Activated T-cell treated with anti-CD3 and anti-CD28 coated beads, Interleukin-2, amount 50 U/mL, for 4 hours (primary cell): ENCODE measurements around the gene TIAM2. TPM values are rescaled to one million over a fixed set of nuclear protein-coding genes. Genes with fewer than 3 reads are reported as not detected.

Experiments used
- ATAC-seq, 2 donors: fragments of 200-7000 bp; cut with Tn5 transposase; one replicate each; pipeline ENCODE4 v1.10.0; 2021
- DNase-seq: peaks from one replicate; pipeline ENCODE4 v3.0.0-alpha.2; 2020
- H3K27me3 Mint-ChIP-seq: one replicate; pipeline ENCODE4 v1.8.0; 2021; ENCODE audit warnings: low read depth, mixed read lengths
- H3K36me3 Mint-ChIP-seq: one replicate; pipeline ENCODE4 v1.8.0; 2022; ENCODE audit warnings: mixed read lengths; ENCODE audit not compliant: insufficient read depth
- H3K4me1 Mint-ChIP-seq: one replicate; pipeline ENCODE4 v1.8.0; 2021; ENCODE audit warnings: low read depth, mixed read lengths
- H3K4me3 Mint-ChIP-seq: one replicate; pipeline ENCODE4 v1.8.0; 2021; ENCODE audit warnings: mild to moderate bottlenecking, moderate library complexity, mixed read lengths
- H3K9me3 Mint-ChIP-seq: one replicate; pipeline ENCODE4 v1.8.0; 2021; ENCODE audit warnings: mixed read lengths
- total RNA-seq, 3 donors: library from RNA; stranded (reverse); gene quantifications; one replicate each; pipeline ENCODE4 v1.2.1, GENCODE V29; 2021

The TIAM2 gene
- total RNA-seq, 3 donors from 2014 or later, result 11.0 to 18.5 (median 12.2) TPM

- no peaks in the 10 kb centered on the region for H3K36me3 Mint-ChIP-seq
- ATAC-seq (no peak), DNase-seq (no peak)
- H3K4me1 Mint-ChIP-seq, result peaks cover 11% of the 10 kb centered on the region
- no peaks in the 10 kb centered on the region for H3K27me3 Mint-ChIP-seq
- no peaks in the 10 kb centered on the region for H3K9me3 Mint-ChIP-seq
- no peak overlapping the region for H3K4me3 Mint-ChIP-seq
Measured at GRCh38 chr6:155121294-155121693, 126.2 kb downstream of the TIAM2 start.

- no peak for DNase-seq
- H3K4me3 Mint-ChIP-seq, result no peak overlapping the region
- no peak for ATAC-seq
Measured at GRCh38 chr6:155121699-155122098, 126.6 kb downstream of the TIAM2 start.

GRCh38 chr6:155122199-155122950 lies 127.3 kb downstream of the TIAM2 start:
- no peaks in the 10 kb centered on the region for H3K27me3 Mint-ChIP-seq
- no peaks in the 10 kb centered on the region for H3K9me3 Mint-ChIP-seq
- peaks cover 10% of the 10 kb centered on the region for H3K4me1 Mint-ChIP-seq
- H3K4me3 Mint-ChIP-seq, result no peak overlapping the region
- no peaks in the 10 kb centered on the region for H3K36me3 Mint-ChIP-seq
- no peak for ATAC-seq
- no peak for DNase-seq

More at GRCh38 chr6:155121699-155122098, 126.6 kb downstream of the TIAM2 start:
- no peaks in the 10 kb centered on the region for H3K36me3 Mint-ChIP-seq
- peaks cover 7% of the 10 kb centered on the region for H3K4me1 Mint-ChIP-seq
- H3K9me3 Mint-ChIP-seq, result no peaks in the 10 kb centered on the region
- no peaks in the 10 kb centered on the region for H3K27me3 Mint-ChIP-seq

GRCh38 chr6:155123520-155123919 lies 128.4 kb downstream of the TIAM2 start:
- no peak for ATAC-seq
- Mint-ChIP-seq H3K27me3 (no peaks in the 10 kb centered on the region), H3K9me3 (no peaks in the 10 kb centered on the region), H3K4me1 (peaks cover 9% of the 10 kb centered on the region), H3K4me3 (no peak overlapping the region), H3K36me3 (no peaks in the 10 kb centered on the region)
- no peak for DNase-seq

GRCh38 chr6:155125906-155126305 lies 130.8 kb downstream of the TIAM2 start:
- Mint-ChIP-seq H3K27me3 (no peaks in the 10 kb centered on the region), H3K4me1 (peaks cover 22% of the 10 kb centered on the region), H3K9me3 (no peaks in the 10 kb centered on the region), H3K4me3 (no peak overlapping the region), H3K36me3 (peaks cover 3% of the 10 kb centered on the region)
- DNase-seq (no peak), ATAC-seq (no peak)

- ATAC-seq, result peak; percentile 85 to 88
- DNase-seq, result peak; percentile 15
- Mint-ChIP-seq H3K27me3 (no peaks in the 10 kb centered on the region), H3K4me1 (peaks cover 19% of the 10 kb centered on the region), H3K4me3 (no peak overlapping the region), H3K9me3 (no peaks in the 10 kb centered on the region), H3K36me3 (peaks cover 3% of the 10 kb centered on the region)
Measured at GRCh38 chr6:155126727-155127439, 131.8 kb downstream of the TIAM2 start.

GRCh38 chr6:155128977-155129376 lies 133.9 kb downstream of the TIAM2 start:
- H3K27me3 Mint-ChIP-seq, result no peaks in the 10 kb centered on the region
- ATAC-seq (no peak), DNase-seq (no peak)
- H3K9me3 Mint-ChIP-seq, result no peaks in the 10 kb centered on the region
- H3K4me3 Mint-ChIP-seq, result no peak overlapping the region
- peaks cover 19% of the 10 kb centered on the region for H3K4me1 Mint-ChIP-seq
- peaks cover 3% of the 10 kb centered on the region for H3K36me3 Mint-ChIP-seq

- Mint-ChIP-seq H3K4me1 (peaks cover 19% of the 10 kb centered on the region), H3K4me3 (no peak overlapping the region), H3K36me3 (peaks cover 3% of the 10 kb centered on the region), H3K9me3 (no peaks in the 10 kb centered on the region), H3K27me3 (no peaks in the 10 kb centered on the region)
- ATAC-seq, result no peak
- no peak for DNase-seq
Measured at GRCh38 chr6:155129744-155130143, 134.6 kb downstream of the TIAM2 start.

- Mint-ChIP-seq H3K4me1 (peaks cover 19% of the 10 kb centered on the region), H3K36me3 (peaks cover 3% of the 10 kb centered on the region), H3K4me3 (no peak overlapping the region), H3K27me3 (no peaks in the 10 kb centered on the region), H3K9me3 (no peaks in the 10 kb centered on the region)
- DNase-seq (no peak), ATAC-seq (peak; percentile 69 to 71)
Measured at GRCh38 chr6:155130161-155130853, 135.2 kb downstream of the TIAM2 start.

- ATAC-seq, result no peak
- Mint-ChIP-seq H3K36me3 (peaks cover 6% of the 10 kb centered on the region), H3K9me3 (no peaks in the 10 kb centered on the region), H3K4me1 (peaks cover 13% of the 10 kb centered on the region), H3K27me3 (no peaks in the 10 kb centered on the region), H3K4me3 (no peak overlapping the region)
- DNase-seq, result no peak
Measured at GRCh38 chr6:155132617-155133016, 137.5 kb downstream of the TIAM2 start.

- Mint-ChIP-seq H3K4me3 (no peak overlapping the region), H3K9me3 (no peaks in the 10 kb centered on the region), H3K27me3 (no peaks in the 10 kb centered on the region), H3K4me1 (peaks cover 27% of the 10 kb centered on the region), H3K36me3 (peaks cover 10% of the 10 kb centered on the region)
- ATAC-seq (no peak), DNase-seq (no peak)
Measured at GRCh38 chr6:155141002-155141401, 145.9 kb downstream of the TIAM2 start.

- H3K36me3 Mint-ChIP-seq, result peaks cover 10% of the 10 kb centered on the region
- H3K4me3 Mint-ChIP-seq, result no peak overlapping the region
- no peaks in the 10 kb centered on the region for H3K27me3 Mint-ChIP-seq
- DNase-seq (no peak), ATAC-seq (no peak)
- H3K4me1 Mint-ChIP-seq, result peaks cover 27% of the 10 kb centered on the region
- H3K9me3 Mint-ChIP-seq, result no peaks in the 10 kb centered on the region
Measured at GRCh38 chr6:155141512-155141911, 146.4 kb downstream of the TIAM2 start.

- DNase-seq, result no peak
- ATAC-seq, result no peak
- no peaks in the 10 kb centered on the region for H3K9me3 Mint-ChIP-seq
- peaks cover 27% of the 10 kb centered on the region for H3K4me1 Mint-ChIP-seq
- H3K27me3 Mint-ChIP-seq, result no peaks in the 10 kb centered on the region
- peaks cover 7% of the 10 kb centered on the region for H3K36me3 Mint-ChIP-seq
- peak overlapping the region; percentile 67 for H3K4me3 Mint-ChIP-seq
Measured at GRCh38 chr6:155142168-155143028, 147.3 kb downstream of the TIAM2 start.
